Stimulated activated CD8-positive, alpha-beta memory T cell treated with anti-CD3 and anti-CD28 coated beads, Interleukin-15, amount 100 ng/mL, for 24 hours (primary cell): ENCODE results near the gene ZNF285.
"Not testable (repeated sequence)": the region's sequence is repeated elsewhere in the genome, so short reads cannot be mapped to it uniquely, and the experiment has no call there.

Experiments used
- DNase-seq: peaks from one replicate; pipeline ENCODE4 v3.0.0-alpha.2; 2020; ENCODE audit warnings: low read depth

The ZNF285 gene

GRCh38 chr19:44401139-44402115, at the start of gene ZNF285:
TSS of gene ZNF285 (minus strand) at chr19:44401608. CDS start at chr19:44397213, 4,395 bp downstream.
- DNase-seq = peak; percentile 42

DNA sequence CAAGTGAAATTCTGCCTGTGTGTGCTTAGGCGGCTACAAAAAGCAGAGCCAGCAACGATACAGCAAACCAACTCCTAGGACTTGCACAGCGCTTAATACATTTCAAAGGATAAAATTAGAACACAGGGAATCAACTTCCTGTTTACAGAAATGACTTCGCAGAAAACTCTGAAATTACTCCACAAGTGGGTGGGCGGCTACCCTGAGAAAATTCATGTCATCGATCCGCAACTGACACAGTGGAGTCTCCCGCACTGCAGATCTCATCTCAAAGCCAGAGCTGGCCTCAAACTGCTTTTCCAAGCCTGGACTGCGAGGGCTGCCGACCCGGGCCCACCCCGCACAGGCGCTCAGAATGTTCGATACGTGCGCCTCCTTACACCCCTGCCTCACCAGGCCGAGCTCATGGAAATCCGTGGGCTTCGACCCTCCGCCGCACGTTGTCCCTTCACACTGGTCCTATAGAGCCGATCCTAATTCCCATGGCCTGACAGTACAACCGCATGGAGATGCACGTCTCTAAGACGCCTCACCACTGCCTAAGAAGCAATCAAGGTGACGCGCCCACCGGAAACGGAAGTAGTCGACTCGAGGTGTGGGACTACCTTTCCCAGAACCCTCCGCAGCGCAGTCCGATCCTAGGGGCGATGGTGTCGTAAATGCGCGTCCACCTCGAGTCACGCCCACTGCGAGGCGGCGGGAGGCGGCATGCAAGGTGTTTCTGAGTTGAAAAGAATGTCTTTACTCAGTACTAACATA, 46.7 kb upstream of the ZNF285 start, which contains the start of gene ZNF229:
Gene ZNF229, minus strand, starts transcription at position 557 of the 759 bp plus-strand sequence. CDS start 5,625 bp downstream, outside the sequence.
- peak; percentile 37 for DNase-seq

DNA sequence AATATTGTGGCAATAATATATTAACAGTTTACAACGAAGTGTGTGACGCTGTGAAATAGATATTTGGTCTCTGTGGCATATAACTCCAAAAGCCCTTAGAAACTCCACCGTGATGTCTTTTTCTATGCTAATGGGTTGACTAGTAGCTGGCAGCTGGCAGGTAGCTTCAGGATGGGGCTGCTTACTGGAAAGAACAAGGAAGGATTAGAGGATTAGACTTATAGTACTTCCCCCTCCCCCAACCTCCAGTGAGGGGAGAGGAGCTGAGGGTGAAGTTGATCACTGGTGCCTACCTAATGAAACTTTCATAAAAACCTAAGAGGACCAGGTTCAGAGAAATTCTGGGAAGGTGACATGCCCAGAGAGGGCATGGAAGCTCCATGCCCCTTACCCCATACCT, 37.0 kb upstream of the ZNF285 start:
- no peak for DNase-seq

DNA sequence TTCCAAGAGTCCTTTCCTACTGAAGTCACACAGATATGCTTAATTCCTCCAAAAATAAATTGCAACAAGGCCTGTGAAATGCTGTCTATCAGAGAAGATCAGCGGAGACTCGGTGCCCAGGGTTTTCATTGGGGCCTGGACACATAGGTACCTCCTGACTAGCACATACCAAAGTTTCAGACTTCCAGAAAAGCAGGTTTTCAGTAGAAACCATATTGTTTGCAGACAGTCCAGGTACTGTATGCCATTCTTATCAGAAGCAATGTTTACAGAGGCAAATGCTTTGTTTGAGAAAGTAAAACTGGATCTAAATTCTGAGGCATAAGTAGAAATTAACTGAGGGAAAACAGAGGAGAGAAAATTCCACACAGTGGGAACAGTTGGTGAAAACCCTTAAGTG, 34.0 kb upstream of the ZNF285 start:
- DNase-seq = no peak

- no peak for DNase-seq
These were observed 29.5 kb upstream of the ZNF285 start for GRCh38 chr19:44430956-44431355.

GRCh38 chr19:44415553-44415952, 14.1 kb upstream of the ZNF285 start:
- not testable (repeated sequence) for DNase-seq

GRCh38 chr19:44389268-44389667, 12.1 kb downstream of the ZNF285 start:
- DNase-seq = not testable (repeated sequence)

DNA sequence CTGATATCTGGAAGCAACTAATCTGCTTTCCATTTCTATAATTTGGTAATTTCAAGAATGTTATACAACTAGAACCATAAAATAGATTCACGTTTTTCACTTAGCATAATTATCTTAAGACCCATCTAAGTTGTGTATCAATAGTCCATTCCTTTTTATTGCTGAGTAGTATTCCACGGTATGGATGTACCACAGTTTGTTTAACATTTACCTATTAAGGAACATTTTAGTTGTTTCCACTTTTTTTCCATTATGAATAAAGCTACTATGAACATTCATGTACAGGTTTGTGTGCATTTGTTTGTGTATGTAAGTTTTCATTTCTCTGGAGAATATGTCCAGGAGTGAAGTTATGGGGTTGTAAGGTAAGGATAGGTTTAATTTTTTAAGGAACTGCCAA, 26.6 kb downstream of the ZNF285 start:
- DNase-seq = no peak

GRCh38 chr19:44371815-44372480, 29.5 kb downstream of the ZNF285 start:
- DNase-seq = no peak

GRCh38 chr19:44367024-44367423, 34.4 kb downstream of the ZNF285 start:
- DNase-seq = no peak

- no peak for DNase-seq
These were observed 44.9 kb downstream of the ZNF285 start, which contains the start of gene ZNF112 for GRCh38 chr19:44356383-44357111. TSS of gene ZNF112 (minus strand) at chr19:44356680. CDS start at chr19:44340539, 16,141 bp downstream.

DNA sequence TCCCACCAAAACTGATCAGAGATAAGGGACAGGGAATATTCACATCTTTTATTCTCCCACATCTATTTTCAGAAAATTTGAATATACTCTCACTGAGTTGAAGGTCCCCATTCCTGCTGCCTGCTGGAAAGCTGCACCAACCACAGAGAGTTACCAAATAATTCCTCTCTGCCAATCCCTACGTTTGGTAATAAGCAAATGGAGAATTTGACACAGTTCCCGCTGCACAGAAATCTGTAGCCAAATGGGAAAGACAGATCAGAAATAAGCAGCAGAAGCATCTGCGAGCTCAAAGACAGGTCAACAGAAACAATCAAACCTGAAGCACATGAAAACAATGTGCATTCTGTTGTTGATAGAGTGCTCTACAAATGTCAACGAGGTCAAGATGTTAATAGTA, 54.9 kb downstream of the ZNF285 start:
- no peak for DNase-seq

GRCh38 chr19:44345959-44346358, 55.4 kb downstream of the ZNF285 start:
- no peak for DNase-seq

DNA sequence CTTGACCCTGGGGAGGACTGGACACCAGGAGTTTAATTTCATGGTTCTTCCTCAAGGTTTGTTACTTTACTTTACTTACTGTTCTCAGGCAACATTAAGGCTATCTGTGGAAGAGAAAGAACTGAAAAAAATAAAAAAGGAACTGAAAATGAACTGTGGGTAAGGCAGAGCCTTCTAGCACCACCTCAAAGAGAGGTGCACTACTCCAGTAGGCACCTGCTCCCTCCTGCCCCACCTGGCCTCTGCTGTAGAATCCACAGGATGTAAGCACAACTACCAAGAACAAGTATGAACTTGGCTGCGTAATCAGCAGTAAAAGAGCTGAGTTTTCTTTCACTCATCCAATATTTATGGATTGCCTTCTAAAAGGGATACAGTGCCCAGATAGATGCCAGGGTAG, 57.2 kb downstream of the ZNF285 start:
- DNase-seq = no peak

DNA sequence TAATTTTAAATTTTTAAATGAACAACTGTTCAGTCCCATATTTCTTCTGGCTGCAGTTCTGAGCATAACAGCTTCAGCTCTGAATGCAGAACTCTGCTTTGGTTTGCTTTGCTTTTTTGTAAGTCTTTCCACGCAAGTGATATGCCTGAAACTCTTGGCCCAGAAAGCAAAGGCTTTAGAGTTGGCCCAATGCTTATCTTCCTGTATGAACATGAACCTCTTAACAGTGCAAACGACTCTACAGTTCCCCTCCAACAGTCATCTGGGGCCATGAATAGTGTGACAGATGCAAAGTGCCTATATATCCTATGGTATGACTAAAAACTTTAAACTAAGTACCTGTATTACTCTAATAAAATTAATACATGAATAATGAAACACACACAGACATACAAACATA, 59.6 kb downstream of the ZNF285 start:
- no peak for DNase-seq

DNA sequence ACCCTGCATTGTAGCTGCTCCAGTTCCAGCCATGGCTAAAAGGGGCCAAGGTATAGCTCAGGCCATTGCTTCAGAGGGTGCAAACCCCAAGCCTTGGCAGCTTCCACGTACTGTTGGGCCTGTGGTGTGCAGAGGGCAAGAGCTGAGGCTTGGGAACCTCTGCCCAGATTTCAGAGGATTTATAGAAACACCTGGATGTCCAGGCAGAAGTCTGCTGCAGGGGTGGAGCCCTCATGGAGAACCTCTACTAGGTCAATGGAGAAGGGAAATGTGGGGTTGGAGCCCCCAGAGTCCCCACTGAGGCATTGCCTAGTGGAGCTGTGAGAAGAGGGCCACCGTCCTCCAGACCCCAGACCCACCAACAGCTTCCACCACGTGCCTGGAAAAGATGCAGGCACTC, 66.8 kb downstream of the ZNF285 start:
- DNase-seq = not testable (repeated sequence)
